ENCODE results near the gene MAP3K2. TPM values are rescaled to one million over a fixed set of nuclear protein-coding genes. Genes with fewer than 3 reads are reported as not detected.
A peak's percentile ranks its signal among the peaks of the same experiment; 100 is the strongest.

Gene MAP3K2
- total and polyA plus RNA-seq, 2 of the 4 experiments (the other 2 are of a cell fraction): 6.2 to 30.8 TPM

DNA sequence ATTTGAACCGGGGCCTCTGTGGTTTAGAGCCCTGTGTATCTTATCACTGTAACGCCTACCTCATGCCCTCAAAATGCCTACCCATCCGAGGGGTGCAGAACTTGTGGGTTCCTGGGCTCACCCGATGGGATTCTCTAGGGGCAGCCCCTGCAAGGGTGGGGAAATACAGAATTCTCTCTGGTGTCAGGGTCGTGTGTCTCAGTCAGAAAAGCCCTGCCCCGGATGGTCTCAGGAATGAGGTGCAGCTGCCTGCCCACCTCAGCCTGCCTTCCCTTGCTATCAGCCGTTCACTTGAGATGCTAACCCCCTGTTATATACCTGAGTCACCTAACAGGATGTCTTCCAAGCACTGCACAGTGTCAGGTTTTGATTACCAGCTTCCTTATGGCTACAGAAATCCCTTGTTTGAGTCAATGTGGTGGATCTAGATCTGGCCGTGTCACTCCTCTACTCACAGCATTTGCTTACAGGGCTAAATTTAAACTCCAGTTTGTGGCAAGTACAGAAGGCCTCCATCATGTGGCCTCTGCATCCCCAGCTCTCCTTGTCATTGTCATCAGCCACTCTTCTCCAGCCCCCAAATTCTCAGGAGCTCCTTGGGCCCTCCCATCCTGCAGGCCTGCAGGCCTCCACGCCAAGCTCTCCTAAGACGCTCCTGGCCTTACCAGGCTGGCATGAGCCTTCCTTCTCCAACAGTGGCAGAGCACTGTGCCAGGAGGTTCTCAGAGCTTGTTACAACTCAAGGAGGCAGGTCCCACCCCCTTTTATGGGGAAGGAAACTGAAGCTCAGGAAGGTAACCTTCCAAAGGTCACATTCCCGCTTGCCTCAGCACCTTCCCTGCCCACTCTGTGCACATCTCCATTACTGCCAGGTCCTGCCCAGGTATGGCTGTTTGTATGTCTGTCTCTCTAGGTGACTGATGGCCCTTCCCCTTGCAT, 14.3 kb upstream of the MAP3K2 start:
- Histone ChIP-seq H4K8ac (ENCODE audit: low read depth in 2 of 2, low read length in 2 of 2) (no peak overlapping the region), H3K79me1 (ENCODE audit: low read depth in 1 of 2, low read length in 2 of 2) (no peaks in the 10 kb centered on the region), H2BK5ac (ENCODE audit: low read depth, low read length, poor library complexity, severe bottlenecking) (no peak overlapping the region), H3K27me3 (ENCODE audit: control insufficient read depth, insufficient read depth, low read length) (no peaks in the 10 kb centered on the region), H3K9me3 (ENCODE audit: control insufficient read depth, insufficient read depth, low read length) (no peaks in the 10 kb centered on the region), H3K36me3 (ENCODE audit: control insufficient read depth, insufficient read depth, low read length) (no peaks in the 10 kb centered on the region), H3K56ac (ENCODE audit: extremely low read depth, insufficient read depth, low read length) (no peak overlapping the region; the same call in 1 of the 2 replicates), H3K4ac (ENCODE audit: low read depth, low read length) (peak overlapping the region; percentile 14; the same call in 1 of the 2 replicates), H3K4me3 (ENCODE audit: insufficient read depth, low read depth, low read length) (no peak overlapping the region), H3K18ac (ENCODE audit: low read depth, low read length) (no peak overlapping the region), H2AK5ac (ENCODE audit: low read depth, low read length) (peak overlapping the region; percentile 22), H4K20me1 (ENCODE audit: insufficient read depth, low read length) (no peaks in the 10 kb centered on the region), H2AFZ (replicated peaks; ENCODE audit: low read length, poor library complexity) (peak overlapping the region; percentile 8), H2BK120ac (ENCODE audit: low read depth, low read length) (0 out of 2 replicates have a peak overlapping the region, but pooled peaks have one; percentile 16), H4K5ac (ENCODE audit: low read depth, low read length) (no peak overlapping the region), H3K23ac (ENCODE audit: low read depth, low read length) (no peak overlapping the region), H2AK9ac (replicated peaks; ENCODE audit: low read depth, low read length, poor library complexity) (peak overlapping the region; percentile 47), H2BK20ac (ENCODE audit: low read depth, low read length) (peak overlapping the region; percentile 21; the same call in 1 of the 2 replicates), H4K91ac (ENCODE audit: insufficient read depth, low read depth, low read length) (peak overlapping the region; percentile 3), H3K14ac (replicated peaks; ENCODE audit: low read depth, low read length) (peak overlapping the region; percentile 49; the same call in 1 of the 2 replicates), H3K4me2 (ENCODE audit: low read depth, low read length) (no peak overlapping the region), H3K9me1 (ENCODE audit: insufficient read depth, low read length) (peaks cover 28% of the 10 kb centered on the region), H3K9ac (ENCODE audit: low read depth, low read length) (no peak overlapping the region), H2BK15ac (ENCODE audit: low read depth, low read length) (0 out of 3 replicates have a peak overlapping the region, but pooled peaks have one; percentile 20), H3K4me1 (ENCODE audit: control insufficient read depth, insufficient read depth, low read length) (peaks cover 17% of the 10 kb centered on the region), H3K27ac (ENCODE audit: insufficient read depth, low read length) (no peak overlapping the region)
- intact Hi-C loops (cut with micrococcal nuclease): no loop called here
- ATAC-seq (ENCODE audit: low read depth) (no peak), DNase-seq (peak; percentile 32)
- POLR2A ChIA-PET (ENCODE audit: unreplicated experiment): no interaction called here
- CTCF ChIA-PET: no interaction called here
- dilution Hi-C loops (cut with HindIII; ENCODE audit: low sequenced_read_pairs, unreplicated experiment): no loop called here
- WGBS, 2 experiments (ENCODE audit: extremely low coverage in 2 of 2, insufficient read length in 1 of 2): no CpG with 5 or more reads among the region's 11 CpGs
- no TSS peak for BruUV-seq (replicated peaks)
- TF ChIP-seq SMC3 (IDR thresholded peaks at IDR 0.05; ENCODE audit: low read depth, low read length) (no peak), MAFK (IDR thresholded peaks at IDR 0.05; ENCODE audit: low read depth, low read length) (peak; percentile 19; the same call in 1 of the 2 replicates), MAZ (IDR thresholded peaks at IDR 0.05; ENCODE audit: borderline replicate concordance, low read depth, low read length) (no peak)
- in situ Hi-C loops (cut with MboI; ENCODE audit: low sequenced_read_pairs): no loop called here
